ENCODE data around the gene GNAO1.

The GNAO1 gene

DNA sequence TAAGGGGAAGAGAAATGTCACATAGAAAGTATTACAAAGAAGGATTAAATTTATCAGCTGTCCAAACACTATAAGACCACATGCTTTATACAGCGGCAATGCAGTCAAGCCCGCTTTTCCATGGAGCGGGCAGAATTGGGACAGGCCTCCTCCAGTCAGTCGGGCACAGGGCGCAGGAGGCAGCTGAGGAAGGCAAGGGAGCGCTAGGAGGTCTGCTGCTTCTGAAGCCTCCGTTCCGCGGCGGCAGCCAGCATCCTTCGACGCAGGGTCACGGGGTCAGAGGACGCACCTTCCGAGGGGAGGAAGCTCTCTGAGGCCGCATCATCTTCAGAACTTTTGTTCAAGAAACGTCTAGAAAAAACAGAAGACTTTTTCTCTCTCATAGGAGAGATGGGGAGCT lies 171.4 kb downstream of the GNAO1 start:
- TF ChIP-seq PATZ1 (CRISPR knock-in tag; IDR thresholded peaks at IDR 0.05; ENCODE audit: borderline replicate concordance) (no peak), ESRRG (CRISPR knock-in tag; IDR thresholded peaks at IDR 0.05) (no peak)
- ATAC-seq: no peak

DNA sequence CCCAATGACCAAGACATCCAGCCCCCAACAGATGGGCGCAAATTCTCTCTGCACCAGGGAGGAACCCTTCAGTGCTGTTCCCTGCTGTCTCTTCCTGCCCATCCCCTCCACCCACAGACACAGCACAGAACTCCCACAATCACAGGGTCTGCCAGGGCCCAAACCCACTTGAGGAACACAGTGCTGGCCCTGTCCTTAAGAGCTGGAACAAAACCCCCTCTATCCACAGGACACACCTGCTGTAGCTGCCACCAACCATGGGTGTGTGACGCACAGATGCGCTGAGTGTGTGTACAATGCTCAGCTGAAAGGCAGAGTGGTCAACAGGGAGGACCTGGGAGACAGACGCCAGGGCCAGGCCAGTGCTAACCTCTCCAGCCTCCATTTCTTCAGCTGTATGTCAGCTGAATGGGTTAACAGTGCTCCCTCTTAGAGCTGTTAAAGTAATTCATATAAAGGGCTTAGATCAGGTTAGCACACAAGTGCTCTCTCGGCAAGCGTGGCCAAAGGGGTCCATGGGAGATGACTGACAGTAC lies 172.0 kb downstream of the GNAO1 start:
- ATAC-seq: no peak
- TF ChIP-seq ZFP3 (CRISPR knock-in tag; IDR thresholded peaks at IDR 0.05): no peak
- TF ChIP-seq BACH2 (CRISPR knock-in tag; IDR thresholded peaks at IDR 0.05; ENCODE audit: borderline replicate concordance): no peak
- no peak for TF ChIP-seq ZFP30 (CRISPR knock-in tag; IDR thresholded peaks at IDR 0.05)
- TF ChIP-seq OSR1 (CRISPR knock-in tag; IDR thresholded peaks at IDR 0.05): no peak

GRCh38 chr16:56363781-56364565 lies 172.7 kb downstream of the GNAO1 start:
- ATAC-seq: no peak
- TF ChIP-seq ZFP30 (CRISPR knock-in tag; IDR thresholded peaks at IDR 0.05): no peak
- TF ChIP-seq ZFP3 (CRISPR knock-in tag; IDR thresholded peaks at IDR 0.05): no peak
- TF ChIP-seq OSR1 (CRISPR knock-in tag; IDR thresholded peaks at IDR 0.05): no peak
- TF ChIP-seq GLIS3 (CRISPR knock-in tag; IDR thresholded peaks at IDR 0.05): no peak
- TF ChIP-seq CSDC2 (CRISPR knock-in tag; IDR thresholded peaks at IDR 0.05): no peak
- TF ChIP-seq CSRNP3 (CRISPR knock-in tag; IDR thresholded peaks at IDR 0.05): no peak
- TF ChIP-seq TSHZ2 (CRISPR knock-in tag; IDR thresholded peaks at IDR 0.05): no peak
- TF ChIP-seq ZNF8 (CRISPR knock-in tag; IDR thresholded peaks at IDR 0.05): no peak
- TF ChIP-seq, protein P1, sequence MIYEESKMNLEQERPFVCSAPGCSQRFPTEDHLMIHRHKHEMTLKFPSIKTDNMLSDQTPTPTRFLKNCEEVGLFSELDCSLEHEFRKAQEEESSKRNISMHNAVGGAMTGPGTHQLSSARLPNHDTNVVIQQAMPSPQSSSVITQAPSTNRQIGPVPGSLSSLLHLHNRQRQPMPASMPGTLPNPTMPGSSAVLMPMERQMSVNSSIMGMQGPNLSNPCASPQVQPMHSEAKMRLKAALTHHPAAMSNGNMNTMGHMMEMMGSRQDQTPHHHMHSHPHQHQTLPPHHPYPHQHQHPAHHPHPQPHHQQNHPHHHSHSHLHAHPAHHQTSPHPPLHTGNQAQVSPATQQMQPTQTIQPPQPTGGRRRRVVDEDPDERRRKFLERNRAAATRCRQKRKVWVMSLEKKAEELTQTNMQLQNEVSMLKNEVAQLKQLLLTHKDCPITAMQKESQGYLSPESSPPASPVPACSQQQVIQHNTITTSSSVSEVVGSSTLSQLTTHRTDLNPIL (CRISPR knock-in tag; IDR thresholded peaks at IDR 0.05; ENCODE audit: low read depth): no peak
- TF ChIP-seq POU6F1 (CRISPR knock-in tag; IDR thresholded peaks at IDR 0.05; ENCODE audit: borderline replicate concordance, low read depth): no peak
- TF ChIP-seq RARB (CRISPR knock-in tag; IDR thresholded peaks at IDR 0.05): no peak
- TF ChIP-seq PATZ1 (CRISPR knock-in tag; IDR thresholded peaks at IDR 0.05; ENCODE audit: borderline replicate concordance): no peak
- TF ChIP-seq TOX (CRISPR knock-in tag; IDR thresholded peaks at IDR 0.05; ENCODE audit: borderline replicate concordance): no peak
- no peak for TF ChIP-seq BACH2 (CRISPR knock-in tag; IDR thresholded peaks at IDR 0.05; ENCODE audit: borderline replicate concordance)
- no peak for TF ChIP-seq ISL1 (CRISPR knock-in tag; IDR thresholded peaks at IDR 0.05)
- no peak for TF ChIP-seq ZC3H10 (CRISPR knock-in tag; IDR thresholded peaks at IDR 0.05)
- no peak for TF ChIP-seq ARNTL (CRISPR knock-in tag; IDR thresholded peaks at IDR 0.05; ENCODE audit: borderline replicate concordance, low read depth)
